Fibroblast of peridontal ligament (primary cell): ENCODE data around the gene FBXW2.
"Not testable (repeated sequence)": the region's sequence is repeated elsewhere in the genome, so short reads cannot be mapped to it uniquely, and the experiment has no call there.

ENCODE experiments used
- DNase-seq: peaks from one replicate; pipeline ENCODE4 v3.0.0-alpha.2; 2010; ENCODE audit errors: extremely low read depth

The FBXW2 gene

GRCh38 chr9:120792898-120793765 lies at the start of gene FBXW2:
TSS of gene FBXW2 (minus strand) at chr9:120793416. CDS start at chr9:120788258, 5,158 bp downstream.
- DNase-seq = peak; percentile 82

GRCh38 chr9:120841930-120842684 lies 48.9 kb upstream of the FBXW2 start:
- peak; percentile 34 for DNase-seq

- peak; percentile 11 for DNase-seq
Observed at GRCh38 chr9:120839146-120839545, 45.9 kb upstream of the FBXW2 start.

- no peak for DNase-seq
Observed at GRCh38 chr9:120837921-120838320, 44.7 kb upstream of the FBXW2 start.

GRCh38 chr9:120833325-120833724 lies 40.1 kb upstream of the FBXW2 start:
- DNase-seq = no peak

- no peak for DNase-seq
Observed at GRCh38 chr9:120832807-120833206, 39.6 kb upstream of the FBXW2 start.

GRCh38 chr9:120830865-120831264 lies 37.6 kb upstream of the FBXW2 start:
- DNase-seq = no peak

- DNase-seq = peak; percentile 58
Observed at GRCh38 chr9:120830151-120830550, 36.9 kb upstream of the FBXW2 start.

GRCh38 chr9:120829650-120830049 lies 36.4 kb upstream of the FBXW2 start:
- no peak for DNase-seq

GRCh38 chr9:120820095-120820494 lies 26.9 kb upstream of the FBXW2 start:
- no peak for DNase-seq

- DNase-seq = no peak
Observed at GRCh38 chr9:120818595-120818994, 25.4 kb upstream of the FBXW2 start.

GRCh38 chr9:120815075-120815474 lies 21.9 kb upstream of the FBXW2 start:
- no peak for DNase-seq

- DNase-seq = no peak
Observed at GRCh38 chr9:120808931-120809330, 15.7 kb upstream of the FBXW2 start.

GRCh38 chr9:120807607-120808379 lies 14.6 kb upstream of the FBXW2 start:
- no peak for DNase-seq

- DNase-seq = not testable (repeated sequence)
Observed at GRCh38 chr9:120804784-120805363, 11.7 kb upstream of the FBXW2 start.

- DNase-seq = no peak
Observed at GRCh38 chr9:120801441-120801840, 8.2 kb upstream of the FBXW2 start.

- no peak for DNase-seq
Observed at GRCh38 chr9:120791161-120791560, 2.1 kb downstream of the FBXW2 start.

- DNase-seq = no peak
Observed at GRCh38 chr9:120787933-120788332, 5.3 kb downstream of the FBXW2 start.

GRCh38 chr9:120783602-120784047 lies 9.6 kb downstream of the FBXW2 start:
- DNase-seq = no peak

- DNase-seq = no peak
Observed at GRCh38 chr9:120781236-120781635, 12.0 kb downstream of the FBXW2 start.

GRCh38 chr9:120780367-120780766 lies 12.8 kb downstream of the FBXW2 start:
- DNase-seq = no peak

GRCh38 chr9:120779227-120779626 lies 14.0 kb downstream of the FBXW2 start:
- DNase-seq = no peak
